Nephron progenitor cell (in vitro differentiated cells): ENCODE measurements around the gene PCNX2.

ENCODE experiments used
- DNase-seq: peaks from one replicate; pipeline ENCODE4 v3.0.0; 2021
- H3K27ac Mint-ChIP-seq: 2 replicates; pipeline ENCODE4 v1.8.0; 2021; ENCODE audit warnings: mild to moderate bottlenecking, moderate library complexity, mixed read lengths
- H3K27me3 Mint-ChIP-seq: 2 replicates; pipeline ENCODE4 v1.8.0; 2021; ENCODE audit warnings: mild to moderate bottlenecking, low read depth, mixed read lengths; ENCODE audit not compliant: poor library complexity
- H3K36me3 Mint-ChIP-seq: 2 replicates; pipeline ENCODE4 v1.8.0; 2021; ENCODE audit warnings: low read depth, mixed read lengths
- H3K4me1 Mint-ChIP-seq: 2 replicates; pipeline ENCODE4 v1.8.0; 2021; ENCODE audit warnings: mixed read lengths
- H3K4me3 Mint-ChIP-seq: 2 replicates; pipeline ENCODE4 v1.8.0; 2021; ENCODE audit warnings: mild to moderate bottlenecking, moderate library complexity, mixed read lengths
- H3K9me3 Mint-ChIP-seq: 2 replicates; pipeline ENCODE4 v1.8.0; 2021; ENCODE audit warnings: mild to moderate bottlenecking, moderate library complexity, mixed read lengths
- CTCF ChIP-seq: fragments of 200-600 bp; sonication (generic); IDR thresholded peaks from 2 replicates; pipeline ENCODE4 v1.5.0; 2021; ENCODE audit warnings: antibody characterized with exemption

Gene PCNX2

GRCh38 chr1:233040494-233040893 lies 255.0 kb downstream of the PCNX2 start:
- Mint-ChIP-seq H3K4me3 (no peak overlapping the region), H3K9me3 (no peaks in the 10 kb centered on the region), H3K27me3 (peaks cover 3% of the 10 kb centered on the region), H3K4me1 (no peaks in the 10 kb centered on the region), H3K36me3 (no peaks in the 10 kb centered on the region), H3K27ac (no peak overlapping the region)
- no peak for DNase-seq
- no peak for TF ChIP-seq CTCF

GRCh38 chr1:233038581-233038980 lies 256.9 kb downstream of the PCNX2 start:
- H3K36me3 Mint-ChIP-seq: no peaks in the 10 kb centered on the region
- no peaks in the 10 kb centered on the region for H3K9me3 Mint-ChIP-seq
- no peak for DNase-seq
- peaks cover 7% of the 10 kb centered on the region for H3K4me1 Mint-ChIP-seq
- no peak overlapping the region for H3K4me3 Mint-ChIP-seq
- no peak for TF ChIP-seq CTCF
- no peaks in the 10 kb centered on the region for H3K27me3 Mint-ChIP-seq
- no peak overlapping the region for H3K27ac Mint-ChIP-seq

- DNase-seq: no peak
- H3K27ac Mint-ChIP-seq: no peak overlapping the region
- no peak overlapping the region for H3K4me3 Mint-ChIP-seq
- peaks cover 7% of the 10 kb centered on the region for H3K4me1 Mint-ChIP-seq
- H3K27me3 Mint-ChIP-seq: no peaks in the 10 kb centered on the region
- no peak for TF ChIP-seq CTCF
- H3K9me3 Mint-ChIP-seq: no peaks in the 10 kb centered on the region
- H3K36me3 Mint-ChIP-seq: no peaks in the 10 kb centered on the region
Measured at GRCh38 chr1:233037843-233038242, 257.7 kb downstream of the PCNX2 start.

GRCh38 chr1:233034836-233035235 lies 260.7 kb downstream of the PCNX2 start:
- Mint-ChIP-seq H3K9me3 (no peaks in the 10 kb centered on the region), H3K4me3 (no peak overlapping the region), H3K36me3 (no peaks in the 10 kb centered on the region), H3K4me1 (peaks cover 18% of the 10 kb centered on the region), H3K27ac (peak overlapping the region; percentile 50), H3K27me3 (no peaks in the 10 kb centered on the region)
- TF ChIP-seq CTCF: no peak
- DNase-seq: no peak

- H3K36me3 Mint-ChIP-seq: no peaks in the 10 kb centered on the region
- no peak for DNase-seq
- no peaks in the 10 kb centered on the region for H3K9me3 Mint-ChIP-seq
- peaks cover 18% of the 10 kb centered on the region for H3K4me1 Mint-ChIP-seq
- no peak overlapping the region for H3K27ac Mint-ChIP-seq
- no peak for TF ChIP-seq CTCF
- H3K27me3 Mint-ChIP-seq: no peaks in the 10 kb centered on the region
- no peak overlapping the region for H3K4me3 Mint-ChIP-seq
Measured at GRCh38 chr1:233033361-233033760, 262.2 kb downstream of the PCNX2 start.

GRCh38 chr1:233032916-233033315 lies 262.6 kb downstream of the PCNX2 start:
- DNase-seq: no peak
- no peak overlapping the region for H3K4me3 Mint-ChIP-seq
- H3K4me1 Mint-ChIP-seq: peaks cover 18% of the 10 kb centered on the region
- no peaks in the 10 kb centered on the region for H3K36me3 Mint-ChIP-seq
- TF ChIP-seq CTCF: no peak
- H3K9me3 Mint-ChIP-seq: no peaks in the 10 kb centered on the region
- no peaks in the 10 kb centered on the region for H3K27me3 Mint-ChIP-seq
- no peak overlapping the region for H3K27ac Mint-ChIP-seq
